ENCODE results near the gene TMEM145.

GRCh38 chr19:42277821-42278451 is 35.2 kb upstream of the TMEM145 start:
- TF ChIP-seq CTCF (conservative IDR thresholded peaks at IDR 0.05) (no peak), EZH2 (IDR thresholded peaks at IDR 0.05; ENCODE audit: low read depth) (no peak)

Measured in PC-9 (cell line).